Measurements from ENCODE around the gene CLN5. TPM values are rescaled to one million over a fixed set of nuclear protein-coding genes. Genes with fewer than 3 reads are reported as not detected.

Gene CLN5
- polyA plus RNA-seq: 20.7 to 32.4 TPM (median 28.7 TPM) in 3 replicates
- 6.2 TPM for polyA plus RNA-seq (2011; ENCODE audit: low read depth)
- polyA plus RNA-seq (2011; cell fraction: cytosol; rRNA removed): 12.7 and 26.4 TPM in 2 replicates
- polyA plus RNA-seq (2011; cell fraction: nucleus; rRNA removed): 44.9 and 54.6 TPM in 2 replicates
- polyA plus RNA-seq (2012; ENCODE audit: low replicate concordance): 20.4 and 20.9 TPM in 2 replicates
- 3.8 to 26.3 TPM (median 23.2 TPM) in 3 replicates for polyA minus RNA-seq
- polyA minus RNA-seq (2011; cell fraction: cytosol; rRNA and poly(A)+ RNA removed): 15.0 TPM
- 24.3 and 41.1 TPM in 2 replicates for polyA minus RNA-seq (2011; cell fraction: nucleus; rRNA and poly(A)+ RNA removed)

GRCh38 chr13:76991796-76992547, at the start of gene CLN5:
Gene CLN5, plus strand, starts transcription at chr13:76992081. Its CDS starts 18 bp downstream, at chr13:76992099.
- TF ChIP-seq CTCF (optimal IDR thresholded peaks at IDR 0.05 in 1 of 3, IDR thresholded peaks at IDR 0.05 in 1 of 3, conservative IDR thresholded peaks at IDR 0.05 in 1 of 3; ENCODE audit: extremely low read depth in 1 of 3, insufficient read depth in 2 of 3, low read length in 3 of 3) (no peak), EZH2 (IDR thresholded peaks at IDR 0.05; ENCODE audit: low read length) (no peak)
- H3K4me3 ChIP-seq (ENCODE audit: control insufficient read depth in 2 of 3, extremely low read depth in 1 of 3, insufficient read depth in 2 of 3, low read depth in 1 of 3, low read length in 3 of 3): peak within 1 kb of the TSS; percentile 79 to 96 (median 95)
- H4K20me1 ChIP-seq (ENCODE audit: control insufficient read depth, extremely low read depth, insufficient read depth, low read length): no peaks in the 10 kb centered on the region
- dilution Hi-C loops (cut with MboI; ENCODE audit: extremely low pct_ligation_motif_present, low sequenced_read_pairs): no loop called here
- H3K9ac ChIP-seq (ENCODE audit: control insufficient read depth, extremely low read depth, insufficient read depth, low read length): peak within 1 kb of the TSS; percentile 97
- peak within 1 kb of the TSS; percentile 93 for H2AFZ ChIP-seq (ENCODE audit: control insufficient read depth, low read length)
- no peaks in the 10 kb centered on the region for H3K9me3 ChIP-seq (ENCODE audit: control insufficient read depth, low read depth, low read length)
- no peak for DNase-seq (ENCODE audit: low read depth, low spot score)
- no peaks in the 10 kb centered on the region for H3K27me3 ChIP-seq (ENCODE audit: control insufficient read depth, extremely low read depth, insufficient read depth, low read length)
- peak within 1 kb of the TSS; percentile 88 for H3K27ac ChIP-seq (ENCODE audit: control insufficient read depth, insufficient read depth, low read length)
- no peaks in the 10 kb centered on the region for H3K9me1 ChIP-seq (ENCODE audit: control insufficient read depth, extremely low read depth, insufficient read depth, low read length)
- peaks cover 25% of the 10 kb centered on the region for H3K79me2 ChIP-seq (ENCODE audit: control insufficient read depth, insufficient read depth, low read length)
- H3K36me3 ChIP-seq (ENCODE audit: control insufficient read depth in 2 of 2, extremely low read depth in 1 of 2, insufficient read depth in 2 of 2, low read length in 2 of 2): no peaks in the 10 kb centered on the region
- peak within 1 kb of the TSS; percentile 99 for H3K4me2 ChIP-seq (ENCODE audit: control insufficient read depth, extremely low read depth, insufficient read depth, low read depth, low read length)
- FAIRE-seq: no peak
- H3K4me1 ChIP-seq (ENCODE audit: control insufficient read depth, extremely low read depth, insufficient read depth, low read length): peaks cover 26% of the 10 kb centered on the region

GRCh38 chr13:76942363-76942762, 49.5 kb upstream of the CLN5 start:
- TF ChIP-seq EZH2 (IDR thresholded peaks at IDR 0.05; ENCODE audit: low read length) (no peak), CTCF (optimal IDR thresholded peaks at IDR 0.05 in 1 of 3, IDR thresholded peaks at IDR 0.05 in 1 of 3, conservative IDR thresholded peaks at IDR 0.05 in 1 of 3; ENCODE audit: extremely low read depth in 1 of 3, insufficient read depth in 2 of 3, low read length in 3 of 3) (no peak)
- DNase-seq (ENCODE audit: low read depth, low spot score): no peak
- Histone ChIP-seq H4K20me1 (ENCODE audit: control insufficient read depth, extremely low read depth, insufficient read depth, low read length) (no peaks in the 10 kb centered on the region), H3K27me3 (ENCODE audit: control insufficient read depth, extremely low read depth, insufficient read depth, low read length) (no peaks in the 10 kb centered on the region), H3K4me1 (ENCODE audit: control insufficient read depth, extremely low read depth, insufficient read depth, low read length) (peaks cover 19% of the 10 kb centered on the region), H3K79me2 (ENCODE audit: control insufficient read depth, insufficient read depth, low read length) (no peaks in the 10 kb centered on the region), H3K4me2 (ENCODE audit: control insufficient read depth, extremely low read depth, insufficient read depth, low read depth, low read length) (no peak overlapping the region), H3K9me1 (ENCODE audit: control insufficient read depth, extremely low read depth, insufficient read depth, low read length) (no peaks in the 10 kb centered on the region), H3K9me3 (ENCODE audit: control insufficient read depth, low read depth, low read length) (no peaks in the 10 kb centered on the region), H3K36me3 (ENCODE audit: control insufficient read depth in 2 of 2, extremely low read depth in 1 of 2, insufficient read depth in 2 of 2, low read length in 2 of 2) (no peaks in the 10 kb centered on the region), H3K9ac (ENCODE audit: control insufficient read depth, extremely low read depth, insufficient read depth, low read length) (no peak overlapping the region), H3K27ac (ENCODE audit: control insufficient read depth, insufficient read depth, low read length) (no peak overlapping the region), H2AFZ (ENCODE audit: control insufficient read depth, low read length) (no peak overlapping the region), H3K4me3 (ENCODE audit: control insufficient read depth in 2 of 3, extremely low read depth in 1 of 3, insufficient read depth in 2 of 3, low read depth in 1 of 3, low read length in 3 of 3) (no peak overlapping the region)
- dilution Hi-C loops (cut with MboI; ENCODE audit: extremely low pct_ligation_motif_present, low sequenced_read_pairs): no loop called here
- no peak for FAIRE-seq

Data from keratinocyte (primary cell).